ENCODE measurements around the gene KRT7. TPM values are rescaled to one million over a fixed set of nuclear protein-coding genes. Genes with fewer than 3 reads are reported as not detected.

KRT7 gene
- polyA plus RNA-seq, 4 donors = 44.7 to 121 (median 73.1) TPM

- DNase-seq (ENCODE audit: low read depth in 4 of 4, low spot score in 3 of 4) = no peak
Observed at GRCh38 chr12:52293926-52294325, 60.9 kb downstream of the KRT7 start.

DNA sequence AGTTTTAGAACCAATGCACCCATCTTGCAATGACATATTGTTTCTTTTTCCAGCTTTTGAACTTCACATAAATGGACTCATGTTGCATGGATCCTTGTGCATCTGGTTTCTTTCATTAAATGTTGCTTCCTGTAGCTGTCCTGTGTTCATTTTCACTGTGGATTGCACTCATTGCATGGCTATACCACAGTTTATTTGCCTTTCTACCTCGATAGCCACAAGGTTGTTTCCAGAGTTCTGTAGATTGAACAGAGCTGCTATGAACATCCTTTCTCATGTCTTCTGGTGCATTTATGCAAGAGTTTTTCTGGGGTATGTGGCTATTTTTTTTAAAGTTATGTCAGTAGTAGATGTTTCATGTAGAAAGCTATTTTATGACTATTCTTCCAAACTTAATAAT lies 61.8 kb downstream of the KRT7 start:
- DNase-seq (ENCODE audit: low read depth in 4 of 4, low spot score in 3 of 4) = no peak

GRCh38 chr12:52295663-52296062 lies 62.6 kb downstream of the KRT7 start:
- DNase-seq (ENCODE audit: low read depth in 4 of 4, low spot score in 3 of 4) = no peak

DNA sequence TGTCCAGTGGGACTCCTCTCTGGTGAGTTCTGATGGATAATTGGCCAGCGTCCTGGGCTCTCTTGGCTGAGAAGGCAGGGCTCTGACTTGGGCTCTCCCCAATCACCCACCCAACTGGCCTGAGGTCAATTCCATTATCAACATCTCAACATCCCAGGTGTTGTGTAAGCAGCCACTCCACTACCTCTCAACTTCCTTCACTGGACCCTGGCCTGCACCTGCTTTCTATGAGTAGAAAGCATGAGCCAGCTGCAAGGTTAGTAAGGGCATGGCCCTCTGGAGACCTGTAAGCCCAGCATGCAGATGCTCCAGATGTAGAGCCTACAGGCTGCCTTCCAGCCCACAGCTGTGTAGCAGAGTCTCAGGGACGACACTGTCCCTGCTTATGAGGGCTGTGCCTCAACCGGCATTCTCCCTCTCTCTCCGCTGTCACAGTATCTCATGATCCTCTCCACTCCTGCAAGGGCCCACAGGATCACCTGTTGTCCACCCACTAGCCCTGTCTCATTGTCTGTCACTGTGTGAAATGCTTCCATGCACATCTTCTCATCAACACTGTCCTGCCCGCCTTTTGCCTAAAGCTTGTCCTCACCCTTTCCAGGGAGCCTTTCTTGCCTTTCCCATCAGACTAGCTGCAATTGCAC lies 63.7 kb downstream of the KRT7 start:
- no peak for DNase-seq (ENCODE audit: low read depth in 4 of 4, low spot score in 3 of 4)

Other genes with a start within 250 kb of the KRT7 start
- gene TAMALIN, start 226.3 kb upstream of the KRT7 start, polyA plus RNA-seq (ENCODE audit: insufficient read length in 4 of 4) = 10 to 100 TPM; 16.6 to 20.8 (median 17.3) TPM
- gene NR4A1, start 181.8 kb upstream of the KRT7 start, polyA plus RNA-seq (ENCODE audit: insufficient read length in 4 of 4) = 10 to 100 TPM; 11.4 to 46.0 (median 21.5) TPM
- 10 to 100 TPM; 25.1 to 29.4 (median 27.7) TPM for gene ATG101, start 163.3 kb upstream of the KRT7 start, polyA plus RNA-seq (ENCODE audit: insufficient read length in 4 of 4)
- under 1 TPM; 0.30 to 0.65 (median 0.39) TPM for gene SMIM41, start 153.5 kb upstream of the KRT7 start, polyA plus RNA-seq (ENCODE audit: insufficient read length in 4 of 4)
- gene KRT80, start 41.2 kb upstream of the KRT7 start, polyA plus RNA-seq (ENCODE audit: insufficient read length in 4 of 4) = 1 to 10 TPM in 2 of 4 donors, under 1 TPM in 2; 0.83 to 1.4 (median 1.0) TPM
- under 1 TPM in 2 of 4 donors, not detected in 2; 0.07 to 0.13 TPM for gene KRT86, start 41.4 kb downstream of the KRT7 start, polyA plus RNA-seq (ENCODE audit: insufficient read length in 4 of 4)
- under 1 TPM in 1 of 4 donors, not detected in 3; 0.13 TPM for gene KRT81, start 58.3 kb downstream of the KRT7 start, polyA plus RNA-seq (ENCODE audit: insufficient read length in 4 of 4)
- gene KRT83, start 88.2 kb downstream of the KRT7 start, polyA plus RNA-seq (ENCODE audit: insufficient read length in 4 of 4) = not detected
- gene KRT85, start 134.2 kb downstream of the KRT7 start, polyA plus RNA-seq (ENCODE audit: insufficient read length in 4 of 4) = not detected
- not detected for gene KRT84, start 152.4 kb downstream of the KRT7 start, polyA plus RNA-seq (ENCODE audit: insufficient read length in 4 of 4)
- gene KRT82, start 173.1 kb downstream of the KRT7 start, polyA plus RNA-seq (ENCODE audit: insufficient read length in 4 of 4) = not detected
- not detected for gene KRT75, start 201.1 kb downstream of the KRT7 start, polyA plus RNA-seq (ENCODE audit: insufficient read length in 4 of 4)
- gene KRT6B, start 218.9 kb downstream of the KRT7 start, polyA plus RNA-seq (ENCODE audit: insufficient read length in 4 of 4) = not detected
- not detected for gene KRT6C, start 240.6 kb downstream of the KRT7 start, polyA plus RNA-seq (ENCODE audit: insufficient read length in 4 of 4)